Brain microvascular endothelial cell (primary cell): ENCODE results near the gene LEUTX.

Experiments used
- DNase-seq: peaks from one replicate; pipeline ENCODE4 v3.0.0-alpha.2; 2020
- H3K27ac ChIP-seq: fragments of 250-450 bp; sonication (Bioruptor Pico); 2 replicates; pipeline ENCODE4 v1.5.1; 2020; ENCODE audit warnings: mild to moderate bottlenecking, moderate library complexity
- H3K27me3 ChIP-seq: fragments of 250-450 bp; sonication (Bioruptor Pico); replicated peaks from 2 replicates; pipeline ENCODE4 v1.5.1; 2020; ENCODE audit warnings: mild to moderate bottlenecking
- H3K36me3 ChIP-seq: fragments of 250-450 bp; sonication (Bioruptor Pico); replicated peaks from 2 replicates; pipeline ENCODE4 v1.5.1; 2020; ENCODE audit warnings: mild to moderate bottlenecking
- H3K4me3 ChIP-seq: 2 replicates; pipeline ENCODE4 v1.5.1; 2011; ENCODE audit warnings: low read depth, mild to moderate bottlenecking, control low read depth, low read length, moderate library complexity
- in situ Hi-C: cut with HindIII; loops from 2 replicates; pipeline ENCODE4 v1.10.0; 2017; ENCODE audit warnings: low sequenced_read_pairs, low pct_ligation_motif_present
- TF ChIP-seq, protein P1 (sequence below): IDR thresholded peaks from 2 replicates; pipeline ENCODE4 v1.5.1; 2011; ENCODE audit warnings: low read depth, mild to moderate bottlenecking, moderate library complexity, low read length, control low read depth, inconsistent platforms; ENCODE audit errors: missing control alignments

Gene LEUTX, protein sequence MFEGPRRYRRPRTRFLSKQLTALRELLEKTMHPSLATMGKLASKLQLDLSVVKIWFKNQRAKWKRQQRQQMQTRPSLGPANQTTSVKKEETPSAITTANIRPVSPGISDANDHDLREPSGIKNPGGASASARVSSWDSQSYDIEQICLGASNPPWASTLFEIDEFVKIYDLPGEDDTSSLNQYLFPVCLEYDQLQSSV

DNA sequence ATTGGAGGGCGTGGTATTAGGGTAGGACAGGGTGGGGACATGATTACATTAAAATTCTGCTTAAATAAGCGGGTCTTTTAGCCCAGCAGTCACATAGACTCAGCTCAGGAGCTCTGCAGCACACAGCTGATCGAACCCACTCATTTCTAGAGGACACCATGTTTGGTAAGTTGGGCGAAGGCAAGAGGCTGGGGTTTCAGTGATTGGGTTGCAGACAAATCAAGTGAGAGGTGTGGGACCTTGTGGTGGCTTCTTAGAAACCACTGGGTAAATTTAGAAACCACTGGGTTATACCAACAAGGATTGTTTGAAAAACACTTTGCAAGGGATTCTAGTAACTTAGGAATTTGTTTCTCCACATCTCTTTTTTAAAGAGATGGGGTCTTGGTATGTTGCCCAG, at the start of gene LEUTX:
TSS of gene LEUTX (plus strand) at position 92 of the 400 bp plus-strand sequence. CDS start at position 159, 67 bp downstream.
- Histone ChIP-seq H3K36me3 (no peaks in the 10 kb centered on the region), H3K4me3 (no peak within 1 kb of the TSS), H3K27ac (no peak within 1 kb of the TSS), H3K27me3 (no peaks in the 10 kb centered on the region)
- TF ChIP-seq, protein P1, sequence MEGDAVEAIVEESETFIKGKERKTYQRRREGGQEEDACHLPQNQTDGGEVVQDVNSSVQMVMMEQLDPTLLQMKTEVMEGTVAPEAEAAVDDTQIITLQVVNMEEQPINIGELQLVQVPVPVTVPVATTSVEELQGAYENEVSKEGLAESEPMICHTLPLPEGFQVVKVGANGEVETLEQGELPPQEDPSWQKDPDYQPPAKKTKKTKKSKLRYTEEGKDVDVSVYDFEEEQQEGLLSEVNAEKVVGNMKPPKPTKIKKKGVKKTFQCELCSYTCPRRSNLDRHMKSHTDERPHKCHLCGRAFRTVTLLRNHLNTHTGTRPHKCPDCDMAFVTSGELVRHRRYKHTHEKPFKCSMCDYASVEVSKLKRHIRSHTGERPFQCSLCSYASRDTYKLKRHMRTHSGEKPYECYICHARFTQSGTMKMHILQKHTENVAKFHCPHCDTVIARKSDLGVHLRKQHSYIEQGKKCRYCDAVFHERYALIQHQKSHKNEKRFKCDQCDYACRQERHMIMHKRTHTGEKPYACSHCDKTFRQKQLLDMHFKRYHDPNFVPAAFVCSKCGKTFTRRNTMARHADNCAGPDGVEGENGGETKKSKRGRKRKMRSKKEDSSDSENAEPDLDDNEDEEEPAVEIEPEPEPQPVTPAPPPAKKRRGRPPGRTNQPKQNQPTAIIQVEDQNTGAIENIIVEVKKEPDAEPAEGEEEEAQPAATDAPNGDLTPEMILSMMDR: no peak
- DNase-seq: no peak
- in situ Hi-C loops: no loop called here

DNA sequence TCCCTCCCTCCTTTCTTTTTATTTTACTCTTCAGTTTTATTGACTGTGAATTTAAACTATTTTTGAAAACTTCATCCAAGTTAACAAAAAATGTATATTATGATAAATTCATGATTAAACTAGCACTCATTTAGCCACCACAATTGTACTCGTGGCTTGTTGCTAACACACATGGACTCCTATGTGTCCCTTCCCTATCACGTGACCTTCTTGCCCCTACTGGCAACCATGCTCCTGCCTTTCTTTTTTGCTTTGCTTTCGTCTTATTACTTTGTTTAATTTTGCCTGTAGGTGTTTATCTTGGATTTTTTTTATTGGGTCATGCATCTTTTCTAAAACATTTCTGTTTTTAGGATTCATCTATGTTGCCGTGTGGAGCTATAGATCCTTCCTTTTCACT, 49.1 kb upstream of the LEUTX start:
- Histone ChIP-seq H3K4me3 (no peak overlapping the region), H3K27me3 (no peaks in the 10 kb centered on the region), H3K36me3 (no peaks in the 10 kb centered on the region), H3K27ac (no peak overlapping the region)
- in situ Hi-C loops: no loop called here
- DNase-seq: no peak
- TF ChIP-seq, protein P1: no peak

DNA sequence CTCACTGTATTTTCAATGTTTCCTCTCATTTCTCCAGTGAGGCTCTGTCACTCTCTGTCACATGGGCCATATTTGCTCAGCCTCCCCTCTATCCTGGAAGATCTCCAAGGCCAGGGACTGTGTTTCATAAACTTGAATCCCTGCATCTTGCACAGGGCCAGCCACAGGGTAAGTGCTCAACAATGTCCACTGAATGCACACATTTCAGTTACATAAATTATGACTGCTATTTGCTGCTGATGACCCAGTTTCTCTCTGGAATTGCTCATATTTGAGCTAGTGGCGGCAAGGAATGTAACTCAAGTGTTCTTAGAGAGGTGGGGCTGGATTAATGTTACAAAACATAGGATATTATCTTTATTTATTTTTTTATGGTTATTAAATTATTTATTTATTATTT, 47.0 kb upstream of the LEUTX start:
- no peak overlapping the region for H3K4me3 ChIP-seq
- no peak for DNase-seq
- in situ Hi-C loops: no loop called here
- TF ChIP-seq, protein P1: no peak
- H3K36me3 ChIP-seq: no peaks in the 10 kb centered on the region
- no peaks in the 10 kb centered on the region for H3K27me3 ChIP-seq
- no peak overlapping the region for H3K27ac ChIP-seq

DNA sequence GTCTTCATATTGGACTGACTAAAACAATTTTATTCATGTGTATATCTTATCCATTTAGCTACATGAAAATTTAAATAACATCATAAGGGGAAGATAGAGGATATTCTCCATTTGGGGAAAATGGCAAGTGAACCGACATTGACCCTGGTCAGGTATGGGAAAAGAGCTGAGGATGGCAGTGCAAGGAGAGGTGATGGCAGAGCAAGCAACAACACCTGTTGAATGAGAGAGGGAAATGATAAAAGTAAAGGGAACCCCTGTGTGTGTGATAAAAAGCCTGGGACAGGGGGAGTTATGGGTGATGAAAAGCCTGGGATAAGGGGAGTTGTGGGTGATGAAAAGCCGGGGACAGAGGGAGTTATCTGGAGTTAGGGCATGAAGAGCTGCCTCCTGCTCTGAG, 44.8 kb upstream of the LEUTX start:
- no peak for DNase-seq
- TF ChIP-seq, protein P1: no peak
- in situ Hi-C loops: no loop called here
- no peak overlapping the region for H3K4me3 ChIP-seq
- H3K27me3 ChIP-seq: no peaks in the 10 kb centered on the region
- no peaks in the 10 kb centered on the region for H3K36me3 ChIP-seq
- H3K27ac ChIP-seq: no peak overlapping the region

DNA sequence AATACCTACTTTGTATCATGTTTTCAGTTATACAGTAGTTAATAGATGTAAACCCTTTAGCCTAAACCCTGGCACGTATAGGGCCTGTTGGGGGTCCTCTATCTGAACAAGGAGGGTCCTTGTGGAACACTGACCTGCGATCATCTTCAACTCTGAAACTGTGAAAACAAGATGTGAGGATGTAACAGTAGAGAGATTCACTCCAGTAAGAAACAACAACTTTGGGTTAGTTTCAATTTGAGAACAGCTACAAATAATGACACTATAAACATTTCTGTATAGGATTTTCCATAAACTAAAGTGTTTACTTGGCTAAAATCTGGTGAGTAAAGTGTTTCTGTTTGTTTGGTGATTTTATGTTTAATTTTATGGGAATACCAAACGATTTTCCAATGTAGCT, 43.0 kb upstream of the LEUTX start:
- in situ Hi-C loops: no loop called here
- no peak for DNase-seq
- H3K36me3 ChIP-seq: no peaks in the 10 kb centered on the region

More for the DNA sequence above, 43.0 kb upstream of the LEUTX start:
- TF ChIP-seq, protein P1: no peak
- Histone ChIP-seq H3K4me3 (no peak overlapping the region), H3K27me3 (no peaks in the 10 kb centered on the region), H3K27ac (no peak overlapping the region)
